Right atrium auricular region (tissue), 2 donors: ENCODE results near the gene UTP18. TPM values are rescaled to one million over a fixed set of nuclear protein-coding genes. Genes with fewer than 3 reads are reported as not detected.

ENCODE experiments used
- DNase-seq: peaks from one replicate; pipeline ENCODE4 v3.0.0-alpha.2; 2019; ENCODE audit warnings: low spot score
- H3K27ac ChIP-seq, 2 donors: fragments of 200-600 bp; sonication (generic); 1 replicate in 1 of 2; 2 replicates in 1 of 2; pipeline ENCODE4 v1.5.1; 2016 to 2019
- H3K27me3 ChIP-seq, 2 donors: fragments of 200-600 bp; sonication (generic); one replicate each; pipeline versions ENCODE4 v1.5.1 to v1.6.0; 2017 to 2019
- H3K36me3 ChIP-seq: fragments of 200-600 bp; sonication (generic); one replicate; pipeline ENCODE4 v1.5.1; 2016
- H3K4me1 ChIP-seq, 2 donors: fragments of 200-600 bp; sonication (generic); one replicate each; pipeline versions ENCODE4 v1.5.1 to v1.6.0; 2017 to 2019
- H3K4me3 ChIP-seq, 2 donors: fragments of 200-600 bp; sonication (generic); 1 replicate in 1 of 2; 2 replicates in 1 of 2; pipeline ENCODE4 v1.5.1; 2017 to 2019; ENCODE audit warnings: mild to moderate bottlenecking in 1 of 2, moderate library complexity in 1 of 2
- H3K9me3 ChIP-seq, 2 donors: fragments of 200-600 bp; sonication (generic); one replicate each; pipeline ENCODE4 v1.5.1; 2019
- CTCF ChIP-seq, 2 donors: fragments of 200-600 bp; sonication (generic); IDR thresholded peaks; one replicate each; pipeline ENCODE4 v1.5.1; 2019; ENCODE audit warnings: antibody characterized with exemption in 2 of 2
- total RNA-seq, 2 donors: library from RNA; depleted of rRNA; stranded (reverse); fragments of >200 nt; gene quantifications; one replicate each; pipeline ENCODE4 v1.1.0, GENCODE V29; 2016

UTP18 gene
- total RNA-seq, 2 donors from 2014 or later = 5.2 to 15.1 TPM

- Histone ChIP-seq H3K27me3 (no peaks in the 10 kb centered on the region), H3K27ac (no peak overlapping the region), H3K9me3 (no peaks in the 10 kb centered on the region), H3K4me3 (no peak overlapping the region), H3K4me1 (peaks cover 0 to 38% of the 10 kb centered on the region in 2 donors), H3K36me3 (no peaks in the 10 kb centered on the region)
- no peak for TF ChIP-seq CTCF (IDR thresholded peaks at IDR 0.05)
- DNase-seq = no peak
These were observed 4.7 kb upstream of the UTP18 start for GRCh38 chr17:51255673-51256072.

GRCh38 chr17:51256101-51256500, 4.2 kb upstream of the UTP18 start:
- TF ChIP-seq CTCF (IDR thresholded peaks at IDR 0.05) = no peak
- Histone ChIP-seq H3K9me3 (no peaks in the 10 kb centered on the region), H3K4me3 (no peak overlapping the region), H3K27me3 (no peaks in the 10 kb centered on the region), H3K27ac (no peak overlapping the region), H3K36me3 (no peaks in the 10 kb centered on the region), H3K4me1 (peaks cover 0 to 38% of the 10 kb centered on the region in 2 donors)
- no peak for DNase-seq

DNA sequence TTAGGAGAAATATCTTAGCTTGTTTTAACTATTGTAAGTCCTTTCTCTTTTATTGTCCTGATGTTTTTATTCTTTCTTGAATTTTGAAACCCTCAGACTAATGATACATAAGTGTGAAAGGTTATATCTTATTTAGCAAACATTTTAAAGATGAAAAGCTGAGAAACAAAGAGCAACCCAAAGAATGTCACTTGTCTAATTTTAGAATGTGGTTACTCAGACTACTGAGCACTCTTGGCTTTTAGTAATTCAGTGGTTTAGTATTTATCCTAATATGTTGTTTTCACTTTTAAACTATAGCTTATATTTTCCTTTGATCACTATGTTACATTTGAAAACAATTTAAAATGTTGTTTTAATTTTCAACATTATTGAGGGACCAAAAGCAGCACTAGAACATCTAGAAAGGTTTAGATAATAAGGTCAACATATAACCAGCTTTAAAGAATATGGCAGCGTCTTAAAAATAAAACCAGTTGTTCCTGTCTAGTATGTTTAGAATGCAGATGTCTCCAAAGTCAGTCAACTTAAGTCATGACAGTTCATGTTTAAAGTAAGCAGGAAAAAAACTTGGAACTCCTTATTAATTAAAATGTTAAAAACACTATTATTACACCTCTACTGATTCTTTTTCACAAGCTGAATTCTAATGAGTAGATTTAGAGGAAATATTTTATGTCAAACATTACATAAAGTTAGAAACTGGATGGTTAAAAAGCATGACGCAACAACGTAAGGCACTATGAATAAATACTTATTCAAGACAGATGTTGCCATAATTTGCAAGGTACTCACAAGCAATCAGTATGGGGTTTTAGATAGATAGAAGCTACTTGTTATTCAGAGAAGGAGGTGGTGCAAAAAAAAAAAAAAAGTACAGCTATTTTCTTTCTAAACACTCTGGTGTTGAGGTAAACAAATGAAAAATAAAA, 2.9 kb upstream of the UTP18 start:
- DNase-seq = no peak
- no peak for TF ChIP-seq CTCF (IDR thresholded peaks at IDR 0.05)
- peaks cover 0 to 51% of the 10 kb centered on the region in 2 donors for H3K4me1 ChIP-seq
- H3K27ac ChIP-seq = peak overlapping the region in 1 of 2 donors; percentile 5
- no peak overlapping the region for H3K4me3 ChIP-seq
- no peaks in the 10 kb centered on the region for H3K36me3 ChIP-seq
- no peaks in the 10 kb centered on the region for H3K9me3 ChIP-seq
- H3K27me3 ChIP-seq = no peaks in the 10 kb centered on the region

GRCh38 chr17:51258756-51259563, 1.4 kb upstream of the UTP18 start:
- Histone ChIP-seq H3K27ac (peak overlapping the region; percentile 97 to 98), H3K4me3 (peak overlapping the region; percentile 79 to 97), H3K27me3 (no peaks in the 10 kb centered on the region), H3K36me3 (peaks cover 8% of the 10 kb centered on the region), H3K9me3 (no peaks in the 10 kb centered on the region), H3K4me1 (peaks cover 0 to 54% of the 10 kb centered on the region in 2 donors)
- TF ChIP-seq CTCF (IDR thresholded peaks at IDR 0.05) = no peak
- no peak for DNase-seq

DNA sequence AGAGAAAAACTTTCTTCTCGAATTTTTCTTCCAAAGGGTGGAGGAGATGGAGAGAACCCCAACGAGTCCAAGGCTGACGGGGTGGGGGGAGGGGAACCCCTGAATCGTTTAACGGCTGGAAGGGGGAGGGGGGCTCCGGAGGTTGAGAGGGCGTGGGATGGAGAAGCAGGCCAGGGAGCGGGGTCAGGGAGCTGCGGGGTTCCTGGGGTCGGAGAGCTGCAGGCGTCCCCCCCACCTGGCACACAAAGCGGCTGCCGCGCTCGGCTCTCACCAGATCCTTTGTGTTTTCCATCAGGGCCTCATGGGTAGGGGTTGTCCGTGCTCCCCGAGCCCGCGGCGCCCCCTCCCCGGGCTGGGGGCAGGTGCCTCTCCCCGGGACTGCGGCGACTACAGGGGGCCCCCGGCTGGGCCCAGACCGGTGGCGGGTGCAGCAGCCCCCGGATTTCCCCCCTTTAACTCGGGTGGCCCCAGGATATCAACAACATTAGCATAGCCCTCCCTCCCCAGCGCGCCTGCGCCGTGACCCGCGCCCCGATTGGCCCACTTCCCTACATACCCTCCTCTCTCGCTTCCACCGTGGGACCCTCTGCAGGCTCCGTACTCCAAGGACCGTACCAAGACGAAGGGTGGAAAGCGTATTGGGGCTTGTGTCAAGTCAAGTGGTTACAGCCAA, 646 bp upstream of the UTP18 start, which contains the start of gene MBTD1:
Gene MBTD1 (minus strand): TSS at position 486 of the 673 bp plus-strand sequence. CDS start 34,888 bp downstream, outside the sequence.
- Histone ChIP-seq H3K27ac (peak within 1 kb of the TSS; percentile 97 to 98), H3K4me1 (peaks cover 0 to 54% of the 10 kb centered on the region in 2 donors), H3K9me3 (no peaks in the 10 kb centered on the region), H3K36me3 (peaks cover 8% of the 10 kb centered on the region), H3K27me3 (no peaks in the 10 kb centered on the region), H3K4me3 (peak within 1 kb of the TSS; percentile 79 to 97)
- TF ChIP-seq CTCF (IDR thresholded peaks at IDR 0.05) = no peak
- DNase-seq = peak; percentile 95
